Lung (tissue), 12 donors: ENCODE measurements around the gene KRTAP9-9. TPM values are rescaled to one million over a fixed set of nuclear protein-coding genes. Genes with fewer than 3 reads are reported as not detected.

Experiments used
- ATAC-seq: fragments of 200-7000 bp; cut with Tn5 transposase; one replicate; pipeline ENCODE4 v1.9.1; 2020; ENCODE audit warnings: moderate number of reproducible peaks; ENCODE audit not compliant: insufficient read depth, low FRiP score
- DNase-seq, 3 donors: peaks; one replicate each; pipeline ENCODE4 v3.0.0-alpha.2; 2013 to 2017
- H3K27ac ChIP-seq, 2 donors: one replicate each; pipeline ENCODE4 v1.5.1; 2013; ENCODE audit warnings: mild to moderate bottlenecking in 2 of 2, moderate library complexity in 2 of 2, control low read depth in 1 of 2, inconsistent platforms in 1 of 2, low read depth in 1 of 2, low read length in 1 of 2
- H3K27me3 ChIP-seq, 3 donors: one replicate each; pipeline ENCODE4 v1.5.1; 2013; ENCODE audit warnings: low read length in 2 of 3; ENCODE audit not compliant: control insufficient read depth in 3 of 3, insufficient read depth in 3 of 3
- H3K36me3 ChIP-seq, 4 donors: one replicate each; pipeline ENCODE4 v1.5.1; 2013; ENCODE audit warnings: low read length in 4 of 4, mild to moderate bottlenecking in 1 of 4, moderate library complexity in 1 of 4; ENCODE audit not compliant: control insufficient read depth in 4 of 4, insufficient read depth in 4 of 4
- H3K4me1 ChIP-seq, 5 donors: one replicate each; pipeline ENCODE4 v1.5.1; 2013; ENCODE audit warnings: low read length in 5 of 5, mild to moderate bottlenecking in 2 of 5, moderate library complexity in 1 of 5; ENCODE audit not compliant: control insufficient read depth in 5 of 5, insufficient read depth in 5 of 5
- H3K4me3 ChIP-seq: one replicate; pipeline ENCODE4 v1.5.1; 2013; ENCODE audit warnings: mild to moderate bottlenecking, control low read depth, moderate library complexity
- H3K9ac ChIP-seq, 2 donors: one replicate each; pipeline ENCODE4 v1.5.1; 2013; ENCODE audit warnings: low read length in 2 of 2, control low read depth in 1 of 2; ENCODE audit not compliant: insufficient read depth in 1 of 2
- H3K9me3 ChIP-seq, 4 donors: one replicate each; pipeline ENCODE4 v1.5.1; 2013; ENCODE audit warnings: low read length in 3 of 4, mild to moderate bottlenecking in 1 of 4, moderate library complexity in 1 of 4; ENCODE audit not compliant: control insufficient read depth in 4 of 4, insufficient read depth in 3 of 4
- CTCF ChIP-seq: IDR thresholded peaks from 2 replicates; pipeline ENCODE4 v1.5.1; 2012; ENCODE audit warnings: mild to moderate bottlenecking; ENCODE audit errors: control extremely low read depth, extremely low read depth
- WGBS, 2 donors: extraction: QIAGEN DNeasy Blood & Tissue Kit; methylation state at CpG; one replicate each; pipeline ENCODE4 v1.1.7; 2013; 5-methylcytosine and 5-hydroxymethylcytosine counted together
- polyA plus RNA-seq, 2 donors: library from polyadenylated mRNA; stranded (reverse); fragments of 200-250 nt; gene quantifications; one replicate each; pipeline ENCODE4 v1.2.1, GENCODE V29; 2013
- total RNA-seq, 2 donors: library from RNA; depleted of rRNA in 1 of 2; stranded (reverse); fragments of >200 nt in 1 of 2; gene quantifications; one replicate each; pipeline ENCODE4 v1.2.1, GENCODE V29; 2014 to 2021
- donor health status: control.
- donor health status: control.
- donor health status: Bipolar disorder and iron deficiency.
- donor health status: healthy.
- donor health status: DM: yes; HTN: yes; CAD: no.

Gene KRTAP9-9
- total and polyA plus RNA-seq, 4 donors: not detected

DNA sequence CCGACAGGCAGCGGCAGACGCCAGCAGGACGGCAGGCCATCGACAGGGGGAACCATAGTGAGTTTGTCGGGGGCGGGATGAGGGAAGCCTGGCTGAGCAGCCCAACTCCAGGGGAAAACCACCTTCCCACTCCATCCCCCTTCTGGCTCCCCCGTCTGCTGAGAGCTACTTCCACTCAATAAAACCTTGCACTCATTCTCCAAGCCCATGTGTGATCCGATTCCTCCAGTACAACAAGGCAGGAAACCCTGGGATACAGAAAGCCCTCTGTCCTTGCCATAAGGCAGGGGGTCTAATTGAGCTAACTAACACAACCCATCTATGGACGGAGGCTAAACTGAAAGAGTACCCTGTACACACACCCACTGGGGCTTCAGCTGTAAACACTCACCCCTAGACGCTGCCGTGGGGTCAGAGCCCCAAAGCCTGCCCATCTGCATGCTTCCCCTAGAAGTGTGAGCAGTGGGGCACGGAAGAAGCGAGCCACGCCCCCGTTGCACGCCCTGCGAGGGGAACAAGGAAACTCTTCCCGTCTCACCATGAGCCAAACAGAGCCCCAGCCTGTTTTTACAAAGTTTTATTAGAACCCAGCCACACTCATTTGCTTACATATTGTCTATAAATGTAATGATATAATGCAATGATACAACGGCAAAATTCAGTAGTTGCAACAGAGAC lies 43.4 kb downstream of the KRTAP9-9 start:
- Histone ChIP-seq H3K27ac (no peak overlapping the region), H3K9me3 (peaks cover 0 to 6% (median 0%) of the 10 kb centered on the region in 4 donors), H3K9ac (no peak overlapping the region), H3K36me3 (no peaks in the 10 kb centered on the region), H3K4me1 (peaks cover 0 to 2% (median 0%) of the 10 kb centered on the region in 5 donors), H3K4me3 (no peak overlapping the region), H3K27me3 (no peaks in the 10 kb centered on the region)
- DNase-seq: no peak
- TF ChIP-seq CTCF: no peak
- no peak for ATAC-seq
- WGBS, 2 donors: 89 to 93% methylated on average over 20 of the region's 20 CpGs

DNA sequence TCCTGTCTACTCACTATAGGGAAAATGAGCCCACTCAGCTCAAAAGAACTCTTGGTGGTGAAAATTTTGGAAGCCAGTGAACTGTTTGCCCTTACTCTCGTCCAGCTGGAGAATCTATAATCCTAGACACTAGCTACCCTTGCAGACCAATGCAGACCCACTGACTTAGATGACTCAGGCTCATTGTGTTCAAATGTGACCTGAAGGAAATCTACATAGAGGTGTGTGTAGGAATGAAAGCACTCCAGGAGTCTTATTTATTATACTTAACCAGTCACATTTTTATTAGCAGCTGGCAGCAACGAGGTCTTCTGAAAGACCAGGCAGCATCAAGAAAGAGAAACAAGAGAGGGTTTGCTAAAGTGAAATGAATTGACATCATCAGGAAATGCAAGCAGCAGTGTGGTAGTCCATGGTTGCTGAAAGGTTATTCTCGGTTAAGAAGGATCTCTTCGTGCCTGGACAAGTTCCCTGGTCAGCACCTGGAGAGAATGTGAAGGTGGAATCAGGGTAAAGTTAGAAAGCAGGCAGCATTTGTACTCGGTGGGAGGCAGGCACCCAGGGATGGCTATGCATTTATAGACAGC lies 46.1 kb downstream of the KRTAP9-9 start:
- Histone ChIP-seq H3K9me3 (peaks cover 0 to 6% (median 0%) of the 10 kb centered on the region in 4 donors), H3K9ac (no peak overlapping the region), H3K4me1 (peaks cover 0 to 2% (median 0%) of the 10 kb centered on the region in 5 donors), H3K27me3 (no peaks in the 10 kb centered on the region), H3K36me3 (no peaks in the 10 kb centered on the region), H3K27ac (no peak overlapping the region), H3K4me3 (no peak overlapping the region)
- 63 to 70% methylated on average over 5 of the region's 5 CpGs for WGBS, 2 donors
- ATAC-seq (no peak), DNase-seq (no peak)
- TF ChIP-seq CTCF: no peak

- H3K4me1 ChIP-seq: no peaks in the 10 kb centered on the region
- peaks cover 0 to 6% (median 0%) of the 10 kb centered on the region in 4 donors for H3K9me3 ChIP-seq
- H3K27me3 ChIP-seq: no peaks in the 10 kb centered on the region
- no peaks in the 10 kb centered on the region for H3K36me3 ChIP-seq
- no peak for TF ChIP-seq CTCF
- H3K4me3 ChIP-seq: no peak within 1 kb of the TSS
- WGBS, 2 donors: 55 to 60% methylated on average over 11 of the region's 11 CpGs
- no peak within 1 kb of the TSS for H3K27ac ChIP-seq
- DNase-seq (no peak), ATAC-seq (no peak)
- no peak within 1 kb of the TSS for H3K9ac ChIP-seq
Measured at GRCh38 chr17:41301916-41302901, 47.0 kb downstream of the KRTAP9-9 start, which contains the start of gene KRTAP29-1. Gene KRTAP29-1, minus strand, starts transcription at chr17:41302851. Its CDS starts 0 bp downstream, at chr17:41302851.
